Thyroid gland (tissue), 4 donors: ENCODE results near the gene LIN28A.

Source experiments
- CTCF ChIP-seq, 6 experiments: fragments of 200-600 bp in 3 of 6; fragments of 450-650 bp in 3 of 6; sonication (generic) in 3 of 6; IDR thresholded peaks; one replicate each; pipeline ENCODE4 v1.5.1; 2016 to 2019; ENCODE audit warnings: antibody characterized with exemption in 6 of 6, mild to moderate bottlenecking in 2 of 6, inconsistent platforms in 1 of 6, moderate library complexity in 1 of 6
- POLR2A ChIP-seq, 2 donors: fragments of 450-650 bp; IDR thresholded peaks; one replicate each; pipeline ENCODE4 v1.6.1; 2017; ENCODE audit warnings: antibody characterized with exemption in 2 of 2, mild to moderate bottlenecking in 2 of 2, moderate library complexity in 1 of 2

GRCh38 chr1:26375081-26375480 lies 35.5 kb upstream of the LIN28A start:
- TF ChIP-seq CTCF (IDR thresholded peaks at IDR 0.05) = no peak
- TF ChIP-seq POLR2A (IDR thresholded peaks at IDR 0.05) = no peak
